ENCODE results near the gene APBB2.

GRCh38 chr4:40785727-40786126 is 428.6 kb downstream of the APBB2 start:
- TF ChIP-seq POLR2A (IDR thresholded peaks at IDR 0.05): no peak
- TF ChIP-seq, protein P1, sequence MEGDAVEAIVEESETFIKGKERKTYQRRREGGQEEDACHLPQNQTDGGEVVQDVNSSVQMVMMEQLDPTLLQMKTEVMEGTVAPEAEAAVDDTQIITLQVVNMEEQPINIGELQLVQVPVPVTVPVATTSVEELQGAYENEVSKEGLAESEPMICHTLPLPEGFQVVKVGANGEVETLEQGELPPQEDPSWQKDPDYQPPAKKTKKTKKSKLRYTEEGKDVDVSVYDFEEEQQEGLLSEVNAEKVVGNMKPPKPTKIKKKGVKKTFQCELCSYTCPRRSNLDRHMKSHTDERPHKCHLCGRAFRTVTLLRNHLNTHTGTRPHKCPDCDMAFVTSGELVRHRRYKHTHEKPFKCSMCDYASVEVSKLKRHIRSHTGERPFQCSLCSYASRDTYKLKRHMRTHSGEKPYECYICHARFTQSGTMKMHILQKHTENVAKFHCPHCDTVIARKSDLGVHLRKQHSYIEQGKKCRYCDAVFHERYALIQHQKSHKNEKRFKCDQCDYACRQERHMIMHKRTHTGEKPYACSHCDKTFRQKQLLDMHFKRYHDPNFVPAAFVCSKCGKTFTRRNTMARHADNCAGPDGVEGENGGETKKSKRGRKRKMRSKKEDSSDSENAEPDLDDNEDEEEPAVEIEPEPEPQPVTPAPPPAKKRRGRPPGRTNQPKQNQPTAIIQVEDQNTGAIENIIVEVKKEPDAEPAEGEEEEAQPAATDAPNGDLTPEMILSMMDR (IDR thresholded peaks at IDR 0.05): no peak
- TF ChIP-seq POLR2AphosphoS5 (IDR thresholded peaks at IDR 0.05): no peak

All from prostate gland (tissue), 2 donors.